CD4-positive, alpha-beta T cell treated with Interleukin-12 subunit alpha and Interleukin-12 subunit beta, for 1 hour (primary cell): ENCODE results near the gene CACNA1D.
"Not testable (repeated sequence)": the region's sequence is repeated elsewhere in the genome, so short reads cannot be mapped to it uniquely, and the experiment has no call there.

Experiments used
- DNase-seq: peaks from one replicate; pipeline ENCODE4 v3.0.0-alpha.2; 2020

CACNA1D gene

DNA sequence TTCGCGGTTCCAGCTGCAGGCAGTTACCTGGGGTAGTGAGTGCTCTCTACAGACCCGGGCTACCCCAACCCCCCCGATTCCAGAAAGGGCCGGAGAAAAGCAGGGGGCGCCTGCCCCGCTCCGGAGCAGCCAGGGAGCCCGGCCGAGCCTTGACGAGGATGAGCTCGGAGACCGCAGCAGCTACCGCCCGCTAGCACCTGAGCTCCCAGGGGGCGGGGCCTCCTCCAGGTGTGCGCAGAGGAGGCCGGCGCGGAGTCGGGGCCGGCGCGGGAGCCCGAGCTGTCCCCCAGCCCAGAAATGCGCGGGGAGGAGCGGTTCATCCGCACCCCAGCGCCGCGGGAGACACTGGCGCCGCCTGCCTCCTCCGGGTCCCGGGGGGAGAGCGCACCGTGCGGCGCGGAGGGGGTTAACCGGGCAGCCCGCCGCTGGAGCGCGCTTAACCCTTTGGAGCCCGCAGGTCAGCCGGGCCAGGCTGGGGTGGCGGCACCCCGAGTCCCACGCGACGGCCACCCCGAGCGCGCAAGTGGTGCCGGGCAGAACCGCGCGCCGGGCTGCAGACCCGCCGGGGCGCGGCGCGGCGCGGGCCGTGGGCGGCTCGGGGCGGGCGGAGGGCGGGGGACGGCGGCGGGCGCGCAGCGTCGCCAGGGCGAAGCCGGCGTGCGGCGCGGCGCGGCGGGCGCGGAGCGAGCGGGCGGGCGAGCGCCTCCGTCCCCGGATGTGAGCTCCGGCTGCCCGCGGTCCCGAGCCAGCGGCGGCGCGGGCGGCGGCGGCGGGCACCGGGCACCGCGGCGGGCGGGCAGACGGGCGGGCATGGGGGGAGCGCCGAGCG lies at the start of gene CACNA1D:
CACNA1D (plus strand) TSS at position 649 of the 829 bp plus-strand sequence. CDS start 556 bp downstream, outside the sequence.
- no peak for DNase-seq

DNA sequence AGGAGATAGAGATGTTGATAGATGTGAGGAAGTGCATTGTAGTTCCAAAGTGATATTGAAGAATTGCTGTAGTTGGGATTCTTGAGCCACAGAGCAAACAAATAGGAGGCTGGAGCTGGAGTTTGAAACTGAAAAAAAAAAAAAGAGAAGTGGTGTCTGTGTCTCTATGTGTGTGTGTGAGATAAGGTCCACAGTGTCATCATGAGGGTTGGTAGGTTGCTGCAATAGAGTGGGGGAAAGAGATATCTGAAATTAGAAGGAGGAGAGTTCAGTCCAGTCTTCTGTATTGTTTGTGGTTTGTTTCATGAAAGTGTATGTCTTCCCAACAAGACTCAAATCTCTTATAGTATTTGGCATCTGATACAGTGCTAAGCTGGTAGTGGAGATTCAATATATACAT lies 37.3 kb upstream of the CACNA1D start:
- DNase-seq, result no peak

DNA sequence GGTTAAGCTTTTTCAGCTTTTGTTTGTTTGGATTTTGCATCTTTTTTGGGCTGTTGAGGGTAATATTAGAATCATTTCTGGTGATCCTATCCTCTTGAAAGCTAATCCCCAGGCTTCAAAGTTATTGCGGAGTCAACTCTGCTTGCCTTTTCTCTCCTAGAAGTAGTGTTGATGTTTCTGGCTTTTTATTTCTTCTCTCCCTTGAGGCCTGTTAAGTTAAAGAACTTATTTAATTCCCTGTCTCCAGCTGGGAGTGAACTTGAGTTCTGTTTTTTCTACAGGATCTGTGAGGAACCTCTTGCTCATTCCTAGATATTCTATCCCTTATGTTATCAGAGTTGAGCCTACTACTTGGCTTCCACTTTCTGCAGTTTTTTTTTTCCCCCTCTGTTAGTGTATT lies 34.1 kb upstream of the CACNA1D start:
- no peak for DNase-seq

DNA sequence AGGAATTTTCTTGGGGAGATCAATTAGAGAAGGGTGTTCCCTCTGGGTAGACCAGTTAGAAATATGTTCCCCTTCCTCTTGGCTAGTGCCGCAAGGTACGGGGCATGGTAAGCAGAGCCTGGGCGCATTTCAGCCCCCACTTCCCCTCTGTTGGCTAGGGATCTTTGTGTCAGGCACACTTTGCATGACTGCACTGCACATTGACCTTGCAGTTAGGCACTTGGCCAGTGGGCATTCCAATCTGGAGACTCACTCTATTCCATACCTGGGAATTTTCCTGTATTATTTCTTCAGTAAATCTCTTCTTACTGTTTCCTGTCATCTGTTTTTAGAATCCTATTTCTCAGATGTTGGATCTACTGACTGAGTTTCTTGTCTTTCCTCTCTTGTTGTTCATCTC lies 30.0 kb upstream of the CACNA1D start:
- no peak for DNase-seq

DNA sequence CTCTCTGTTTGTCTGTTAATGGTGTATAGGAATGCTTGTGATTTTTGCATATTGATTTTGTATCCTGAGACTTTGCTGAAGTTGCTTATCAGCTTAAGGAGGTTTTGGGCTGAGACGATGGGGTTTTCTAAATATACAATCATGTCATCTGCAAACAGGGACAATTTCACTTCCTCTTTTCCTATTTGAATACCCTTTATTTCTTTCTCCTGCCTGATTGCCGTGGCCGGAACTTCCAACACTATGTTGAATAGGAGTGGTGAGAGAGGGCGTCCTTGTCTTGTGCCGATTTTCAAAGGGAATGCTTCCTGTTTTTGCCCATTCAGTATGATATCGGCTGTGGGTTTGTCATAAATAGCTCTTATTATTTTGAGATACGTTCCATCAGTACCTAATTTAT lies 24.7 kb upstream of the CACNA1D start:
- DNase-seq, result not testable (repeated sequence)

DNA sequence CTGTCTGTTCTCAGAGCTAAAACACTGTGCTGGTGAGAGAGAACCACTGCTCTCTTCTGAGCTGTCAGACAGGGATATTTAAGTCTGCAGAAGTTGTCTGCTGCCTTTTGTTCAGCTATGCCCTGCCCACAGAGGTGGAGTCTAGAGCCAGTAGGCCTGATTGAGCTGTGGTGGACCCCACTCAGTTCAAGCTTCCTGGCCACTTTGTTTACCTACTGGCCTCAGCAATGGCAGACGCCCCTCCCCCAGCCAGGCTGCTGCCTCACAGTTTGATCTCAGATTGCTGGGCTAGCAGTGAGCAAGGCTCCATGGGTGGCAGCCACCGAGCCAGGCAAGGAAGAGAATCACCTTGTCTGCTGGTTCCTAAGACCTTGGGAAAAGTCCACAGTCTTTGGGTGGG lies 21.0 kb upstream of the CACNA1D start:
- no peak for DNase-seq

DNA sequence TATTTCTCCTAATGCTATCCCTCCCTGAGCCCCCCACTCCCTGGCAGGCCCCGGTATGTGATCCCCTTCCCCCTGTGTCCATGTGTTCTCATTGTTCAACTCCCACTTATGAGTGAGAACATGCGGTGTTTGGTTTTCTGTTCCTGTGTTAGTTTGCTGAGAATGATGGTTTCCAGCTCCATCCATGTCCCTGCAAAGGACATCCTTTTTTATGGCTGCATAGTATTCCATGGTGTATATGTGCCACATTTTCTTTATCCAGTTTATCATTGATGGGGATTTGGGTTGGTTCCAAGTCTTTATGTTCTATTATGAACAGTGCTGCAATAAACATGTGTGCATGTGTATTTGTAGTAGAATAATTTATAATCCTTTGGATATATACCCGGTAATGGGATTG lies 18.0 kb upstream of the CACNA1D start:
- DNase-seq, result not testable (repeated sequence)

DNA sequence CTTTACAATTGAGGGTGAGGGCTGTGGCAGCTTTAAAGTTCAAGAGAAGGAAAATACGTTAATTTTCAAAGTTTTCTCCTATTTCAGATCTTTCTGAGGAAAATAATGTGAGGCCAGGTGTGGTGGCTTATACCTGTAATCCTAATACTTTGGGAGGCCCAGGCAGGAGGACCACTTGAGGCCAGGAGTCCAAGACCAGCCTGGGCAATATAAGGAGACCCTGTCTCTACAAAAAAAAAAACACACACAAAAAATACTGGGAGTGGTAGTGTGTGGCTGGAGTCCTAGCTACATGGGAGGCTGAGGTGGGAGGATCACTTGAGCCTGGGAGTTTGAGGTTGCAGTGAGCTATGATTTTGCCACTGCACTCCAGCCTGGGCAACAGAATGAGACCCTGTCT lies 16.7 kb upstream of the CACNA1D start:
- DNase-seq, result not testable (repeated sequence)

DNA sequence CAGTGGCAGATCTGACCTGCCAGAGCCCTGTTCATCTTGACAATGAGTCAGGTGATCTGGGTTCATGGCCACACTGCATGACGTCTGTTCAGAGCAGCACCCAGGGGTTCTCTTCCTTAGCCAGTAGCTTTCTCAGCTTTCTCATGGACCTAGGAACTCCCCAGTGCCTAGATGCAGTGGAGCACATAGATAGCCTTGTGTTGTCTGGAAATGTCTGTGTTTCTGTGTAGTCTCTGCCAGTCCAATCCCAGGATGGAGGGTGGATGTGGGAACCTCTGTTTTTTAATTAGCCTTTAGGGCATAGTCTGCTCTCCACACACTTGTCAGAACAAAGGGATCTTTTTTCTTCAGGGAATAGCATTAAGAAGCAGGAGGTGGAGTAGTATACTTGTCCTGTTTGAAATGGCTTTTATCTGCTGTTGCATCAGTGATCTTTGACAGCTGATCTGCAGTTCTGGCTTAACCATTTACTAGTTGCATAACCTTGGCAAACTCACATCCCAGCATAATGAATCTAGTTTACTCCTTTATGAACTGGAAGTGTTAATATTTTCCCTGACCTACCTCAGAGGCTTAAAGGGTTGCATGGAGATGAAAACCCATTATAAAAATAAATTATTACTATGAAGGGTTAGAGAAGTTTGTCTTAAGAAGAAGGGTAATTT lies 16.1 kb upstream of the CACNA1D start:
- no peak for DNase-seq

DNA sequence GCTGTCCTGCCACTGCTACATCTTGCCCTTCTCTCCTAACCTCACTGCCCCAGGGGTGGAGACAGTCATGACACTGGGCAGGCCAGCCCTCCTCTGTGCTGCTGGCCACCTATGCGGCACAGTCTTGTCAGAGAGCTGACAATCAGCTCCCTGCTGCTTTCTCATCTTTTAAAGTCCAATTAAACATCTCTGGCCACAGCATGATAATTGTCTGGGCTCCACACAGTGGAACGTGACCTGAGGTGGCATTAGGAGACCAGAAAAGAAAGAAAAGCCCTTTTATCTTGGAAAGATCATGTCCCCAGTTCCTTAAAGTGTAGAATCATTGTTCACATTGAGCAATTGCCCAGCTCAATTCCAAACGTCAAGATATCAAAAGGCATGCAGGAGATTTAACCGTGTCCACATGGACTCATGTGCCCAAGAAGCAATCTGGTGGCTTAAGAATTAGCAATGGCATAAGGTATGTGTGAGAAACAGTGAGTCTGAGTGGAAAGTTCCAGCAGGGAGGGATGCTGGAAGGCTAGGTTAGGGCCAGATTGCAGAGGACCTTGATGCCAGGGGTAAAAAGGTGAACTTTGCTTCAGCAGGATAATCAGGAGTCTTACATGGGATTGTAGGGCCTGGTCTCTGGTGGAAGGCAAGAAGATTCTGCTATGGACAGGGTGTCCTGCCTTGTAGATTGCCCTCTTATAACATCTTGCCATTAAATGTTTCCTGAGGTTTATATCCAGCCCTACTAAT lies 15.3 kb upstream of the CACNA1D start:
- no peak for DNase-seq

DNA sequence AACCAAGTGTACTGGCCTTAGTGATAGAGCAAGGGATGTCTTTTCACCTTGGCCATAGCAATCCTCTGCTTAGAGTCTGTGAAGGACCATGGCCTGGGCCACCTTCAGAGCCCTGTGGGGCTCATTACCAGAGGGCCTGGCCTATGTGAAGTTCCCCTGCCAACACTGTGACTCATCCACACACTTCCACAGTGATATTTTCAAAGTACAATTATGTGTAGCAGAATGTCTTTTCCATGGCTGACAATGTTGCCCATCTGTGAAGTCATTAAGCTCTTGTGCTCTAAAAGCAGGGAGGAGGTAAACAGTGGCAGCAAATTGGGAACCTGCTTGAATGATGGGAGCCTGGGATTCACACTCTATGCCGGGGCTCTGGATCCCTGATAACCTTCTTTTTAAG lies 12.2 kb upstream of the CACNA1D start:
- DNase-seq, result no peak

DNA sequence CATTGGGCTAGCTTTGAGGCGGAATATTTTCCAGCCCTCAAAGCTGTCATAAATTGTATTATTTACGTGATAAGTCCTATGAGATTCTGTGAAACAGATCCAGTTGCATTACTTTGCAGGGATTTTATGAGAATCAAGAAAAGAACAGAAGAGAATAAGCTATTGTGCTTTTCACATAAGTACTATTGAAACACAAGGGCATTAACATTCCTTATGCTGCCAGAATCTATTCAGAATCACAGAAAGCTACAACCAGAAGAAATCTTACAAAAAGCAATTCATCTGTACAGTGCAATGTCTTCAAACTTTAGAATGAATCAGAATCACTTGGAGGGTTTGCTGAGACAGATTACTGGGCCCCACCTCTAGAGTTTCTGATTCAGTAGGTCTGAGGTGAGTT lies 10.6 kb upstream of the CACNA1D start:
- no peak for DNase-seq

DNA sequence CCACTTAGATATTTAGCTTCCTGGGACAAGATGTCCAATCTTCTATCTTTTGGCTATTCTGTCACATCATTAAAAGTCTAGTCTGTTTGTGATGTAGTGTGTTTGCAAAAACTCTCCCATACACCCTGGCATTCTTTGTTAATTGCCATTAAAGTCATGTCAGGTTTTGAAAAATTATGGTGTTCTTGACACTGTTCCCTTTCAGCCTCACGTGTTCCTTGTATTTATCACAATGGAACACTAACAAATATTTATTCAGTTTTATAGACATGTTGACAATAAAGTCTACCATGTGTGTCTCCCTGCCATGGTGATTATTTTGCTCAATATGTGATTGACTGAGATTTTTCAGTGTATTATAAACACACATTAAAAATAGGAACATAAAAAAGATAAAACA lies 9.4 kb upstream of the CACNA1D start:
- DNase-seq, result no peak

DNA sequence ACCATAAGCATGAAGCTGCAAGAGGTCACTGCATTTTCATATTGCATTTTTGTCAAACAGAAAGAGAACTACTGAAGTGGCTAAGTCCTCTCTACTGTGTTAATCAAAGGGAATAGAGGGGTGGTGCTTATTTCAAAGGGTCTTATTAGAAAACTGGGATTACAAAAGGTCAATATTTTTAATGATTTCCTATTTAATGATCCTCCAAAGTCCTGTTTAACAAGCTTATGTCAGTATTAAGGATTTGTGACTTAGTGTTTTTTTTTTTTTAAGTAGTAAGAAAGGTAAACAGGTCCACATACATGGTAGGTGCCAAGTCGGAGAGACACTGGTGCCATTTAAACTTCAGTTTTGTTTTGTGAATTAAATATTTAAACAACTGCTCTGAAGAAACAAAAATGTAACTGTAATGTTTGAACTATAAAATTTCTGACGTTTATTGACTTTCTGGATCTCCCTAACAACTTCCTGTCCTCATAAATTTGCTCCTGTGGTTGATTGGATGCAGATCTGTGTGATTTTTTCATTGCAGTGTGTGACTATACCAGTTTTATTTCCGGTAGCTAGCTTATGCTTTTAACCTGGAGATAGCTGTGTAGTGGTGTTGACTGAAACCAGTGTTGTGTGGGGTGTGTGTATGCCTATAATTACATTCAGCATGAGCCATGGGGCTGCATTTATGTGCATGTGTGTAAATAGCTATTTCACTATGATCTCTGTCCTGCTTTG lies 8.6 kb upstream of the CACNA1D start:
- DNase-seq, result no peak

DNA sequence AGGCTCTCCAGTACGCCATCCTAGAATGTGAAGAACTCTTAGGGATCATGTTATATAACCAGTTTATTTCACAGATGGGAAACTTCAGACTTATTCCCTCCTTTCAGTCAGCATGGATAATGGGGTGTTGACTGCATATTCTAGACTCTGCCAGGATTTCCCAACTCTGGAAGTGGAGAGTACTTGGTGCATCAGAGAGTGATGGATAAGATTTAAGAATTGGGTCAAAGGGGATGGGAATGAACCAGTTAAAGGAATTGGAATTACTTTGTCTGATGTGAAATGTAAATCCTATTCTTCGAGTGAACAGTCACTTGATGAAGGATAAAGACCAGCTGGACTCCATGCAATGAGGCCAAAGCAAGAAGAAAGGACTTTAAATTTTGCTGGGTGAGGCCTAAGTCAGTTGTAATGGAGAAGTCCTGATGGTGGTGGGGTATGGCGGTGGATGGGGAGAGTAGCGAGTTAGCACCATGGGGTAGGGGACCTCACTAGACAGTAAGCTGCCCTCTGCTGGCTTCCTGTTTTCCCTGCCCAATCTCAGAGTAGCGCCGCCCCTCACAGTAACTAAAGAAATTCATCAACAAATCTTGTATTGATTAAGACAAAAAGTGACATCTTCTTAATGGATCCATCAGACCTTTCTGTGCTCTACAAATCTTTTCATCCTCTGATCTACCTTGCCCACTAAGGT lies 7.3 kb upstream of the CACNA1D start:
- DNase-seq, result no peak

DNA sequence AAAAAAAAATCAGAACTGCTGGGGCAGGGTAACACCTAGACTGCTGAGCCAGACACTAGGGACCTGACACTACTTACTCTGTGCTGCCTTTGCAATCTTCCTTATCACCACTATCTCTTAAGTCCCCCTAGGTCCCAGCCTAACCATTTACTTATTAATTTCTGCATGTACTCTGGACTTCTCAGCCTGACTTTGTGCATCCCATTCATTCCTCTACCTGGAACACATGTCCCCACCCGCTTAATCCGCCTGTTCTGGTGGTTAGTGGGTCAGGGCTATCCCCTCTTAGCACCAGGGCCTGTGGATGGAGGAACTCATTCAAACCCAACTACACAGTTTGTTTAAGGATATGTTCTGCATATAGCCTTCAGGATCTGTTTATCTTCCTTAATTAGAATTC lies 5.0 kb upstream of the CACNA1D start:
- no peak for DNase-seq

DNA sequence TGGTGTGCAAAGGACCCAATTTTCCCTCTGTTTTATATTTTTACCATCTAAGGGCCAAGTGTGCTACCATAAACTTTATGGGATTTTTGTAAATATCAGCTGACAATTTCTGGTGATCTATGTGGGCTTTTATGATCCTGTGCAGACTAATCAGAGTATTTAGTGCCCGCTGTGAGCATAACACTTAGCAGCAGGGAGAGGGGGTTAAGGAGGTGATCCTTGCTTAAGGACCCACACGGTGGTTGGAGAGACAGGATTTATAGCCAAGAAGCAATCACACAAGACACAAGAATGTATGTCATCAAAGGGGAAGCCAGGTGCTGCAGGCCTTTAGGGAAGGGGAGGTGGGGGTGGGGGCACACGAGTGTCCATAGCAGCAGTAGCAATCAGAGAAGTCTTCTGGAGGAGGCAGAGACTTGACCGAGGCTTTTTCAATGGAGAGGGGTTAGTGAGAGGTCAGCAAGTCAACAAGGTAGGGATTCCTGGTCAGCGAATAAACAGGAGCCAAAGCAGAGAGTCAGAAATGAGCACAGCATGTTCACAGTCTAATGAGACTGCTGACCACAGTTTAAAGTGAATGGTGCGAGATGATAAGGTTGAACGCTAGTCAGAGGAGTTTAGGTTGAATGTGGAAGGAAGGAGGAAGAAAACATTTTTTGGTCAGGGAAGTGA lies 4.5 kb upstream of the CACNA1D start:
- no peak for DNase-seq

DNA sequence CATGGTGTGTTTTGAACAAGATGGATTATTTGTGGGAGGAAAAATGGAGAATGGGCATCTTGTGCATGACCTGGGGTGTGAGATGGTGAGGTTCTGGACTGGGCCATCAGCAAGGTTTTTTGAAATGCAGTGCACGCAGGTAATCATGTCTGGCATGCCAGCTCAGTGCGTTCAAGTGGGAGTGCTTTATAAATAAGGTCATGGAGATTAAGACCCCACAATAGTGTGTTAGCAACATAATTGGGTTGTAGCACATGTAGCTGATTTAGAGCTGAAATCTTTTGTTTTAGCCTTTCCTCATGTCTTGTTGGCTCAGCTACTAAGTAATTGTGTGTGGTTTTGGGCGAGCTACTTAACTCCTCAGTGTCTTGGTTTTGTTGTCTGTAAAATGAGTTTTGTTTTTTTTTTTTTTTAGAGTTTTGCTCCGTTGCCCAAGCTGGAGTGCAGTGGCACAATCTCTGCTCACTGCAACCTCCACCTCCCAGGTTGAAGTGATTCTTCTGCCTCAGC lies 3.9 kb upstream of the CACNA1D start:
- no peak for DNase-seq

DNA sequence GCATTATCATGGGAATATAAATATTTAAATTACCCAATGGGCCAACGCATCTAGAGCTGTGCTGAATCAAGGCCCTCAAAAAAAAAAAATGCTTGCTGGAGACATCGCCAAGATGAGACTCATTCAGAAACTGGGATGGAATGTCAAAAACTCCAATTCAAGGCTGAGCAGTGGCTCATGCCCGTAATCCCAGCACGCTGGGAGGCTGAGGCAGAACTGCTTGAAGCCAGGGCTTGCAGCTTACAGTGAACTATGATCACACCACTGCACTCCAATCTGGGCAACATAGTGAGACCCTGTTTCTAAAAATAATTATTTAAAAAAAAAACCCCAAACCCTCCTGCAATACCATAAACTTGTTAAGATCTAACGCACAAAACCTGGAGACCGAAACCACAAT lies 3.1 kb upstream of the CACNA1D start:
- no peak for DNase-seq

DNA sequence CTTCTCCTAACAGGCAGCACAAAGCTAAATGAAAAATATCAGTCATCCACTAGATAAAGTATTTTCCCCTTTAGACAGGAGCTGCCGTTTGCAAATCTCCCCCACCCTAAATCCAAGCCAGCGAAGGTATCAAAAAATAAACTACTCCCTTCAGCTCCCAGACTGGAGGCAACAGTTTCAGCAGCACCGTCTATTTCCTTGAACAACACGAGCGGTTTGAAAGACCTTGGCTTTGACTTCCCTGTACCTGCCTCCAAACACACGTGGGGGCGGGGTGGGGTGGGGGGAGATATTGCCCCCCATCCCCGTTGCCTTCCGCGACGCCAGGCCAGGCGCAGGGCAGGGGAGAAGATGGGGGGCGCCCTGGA lies 832 bp upstream of the CACNA1D start:
- no peak for DNase-seq

DNA sequence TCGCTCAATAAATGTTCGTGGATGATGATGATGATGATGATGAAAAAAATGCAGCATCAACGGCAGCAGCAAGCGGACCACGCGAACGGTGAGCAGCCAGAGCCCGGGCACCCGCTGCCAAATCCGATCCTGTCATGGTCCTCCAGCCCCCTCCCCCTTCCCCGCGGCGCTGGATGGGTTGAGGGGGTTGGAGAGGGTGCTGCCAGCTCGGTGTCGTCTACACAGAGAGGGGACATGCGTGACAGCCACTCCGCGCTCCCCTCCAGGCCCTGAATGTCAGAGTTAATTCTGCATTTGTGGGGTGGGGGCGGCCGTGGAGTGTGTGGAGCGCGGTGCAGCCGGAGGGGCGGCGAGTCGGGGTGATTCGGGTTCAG lies 722 bp downstream of the CACNA1D start:
- no peak for DNase-seq
